Activated T-cell treated with anti-CD3 and anti-CD28 coated beads, Interleukin-2, amount 50 U/mL, for 4 hours (primary cell): ENCODE measurements around the gene KCNQ5. TPM values are rescaled to one million over a fixed set of nuclear protein-coding genes. Genes with fewer than 3 reads are reported as not detected.

ENCODE experiments used
- ATAC-seq, 2 donors: fragments of 200-7000 bp; cut with Tn5 transposase; one replicate each; pipeline ENCODE4 v1.10.0; 2021
- DNase-seq: peaks from one replicate; pipeline ENCODE4 v3.0.0-alpha.2; 2020
- H3K27me3 Mint-ChIP-seq: one replicate; pipeline ENCODE4 v1.8.0; 2021; ENCODE audit warnings: low read depth, mixed read lengths
- H3K36me3 Mint-ChIP-seq: one replicate; pipeline ENCODE4 v1.8.0; 2022; ENCODE audit warnings: mixed read lengths; ENCODE audit not compliant: insufficient read depth
- H3K4me1 Mint-ChIP-seq: one replicate; pipeline ENCODE4 v1.8.0; 2021; ENCODE audit warnings: low read depth, mixed read lengths
- H3K4me3 Mint-ChIP-seq: one replicate; pipeline ENCODE4 v1.8.0; 2021; ENCODE audit warnings: mild to moderate bottlenecking, moderate library complexity, mixed read lengths
- H3K9me3 Mint-ChIP-seq: one replicate; pipeline ENCODE4 v1.8.0; 2021; ENCODE audit warnings: mixed read lengths
- total RNA-seq, 3 donors: library from RNA; stranded (reverse); gene quantifications; one replicate each; pipeline ENCODE4 v1.2.1, GENCODE V29; 2021

Gene KCNQ5
- total RNA-seq, 3 donors from 2014 or later, result 9.7 to 13.1 (median 11.0) TPM

GRCh38 chr6:72624557-72625160 is 2.8 kb downstream of the KCNQ5 start:
- Mint-ChIP-seq H3K4me3 (no peak overlapping the region), H3K4me1 (peaks cover 51% of the 10 kb centered on the region), H3K27me3 (no peaks in the 10 kb centered on the region), H3K36me3 (peaks cover 2% of the 10 kb centered on the region), H3K9me3 (no peaks in the 10 kb centered on the region)
- no peak for ATAC-seq
- DNase-seq, result no peak

GRCh38 chr6:72626126-72626525 is 4.3 kb downstream of the KCNQ5 start:
- DNase-seq, result no peak

GRCh38 chr6:72627539-72627938 is 5.7 kb downstream of the KCNQ5 start:
- Mint-ChIP-seq H3K4me1 (peaks cover 36% of the 10 kb centered on the region), H3K4me3 (no peak overlapping the region), H3K27me3 (no peaks in the 10 kb centered on the region), H3K36me3 (peaks cover 5% of the 10 kb centered on the region), H3K9me3 (peaks cover 2% of the 10 kb centered on the region)
- DNase-seq, result no peak
- ATAC-seq, result no peak

More at GRCh38 chr6:72626126-72626525, 4.3 kb downstream of the KCNQ5 start:
- Mint-ChIP-seq H3K4me1 (peaks cover 37% of the 10 kb centered on the region), H3K4me3 (peak overlapping the region; percentile 30), H3K27me3 (no peaks in the 10 kb centered on the region), H3K36me3 (peaks cover 2% of the 10 kb centered on the region), H3K9me3 (no peaks in the 10 kb centered on the region)
- ATAC-seq, result peak; percentile 14 to 25

- peaks cover 5% of the 10 kb centered on the region for H3K4me1 Mint-ChIP-seq
- peaks cover 3% of the 10 kb centered on the region for H3K9me3 Mint-ChIP-seq
- H3K27me3 Mint-ChIP-seq, result no peaks in the 10 kb centered on the region
Observed at GRCh38 chr6:72631480-72631879, 9.6 kb downstream of the KCNQ5 start.

GRCh38 chr6:72635636-72636035 is 13.8 kb downstream of the KCNQ5 start:
- Mint-ChIP-seq H3K27me3 (no peaks in the 10 kb centered on the region), H3K9me3 (peaks cover 3% of the 10 kb centered on the region), H3K36me3 (peaks cover 6% of the 10 kb centered on the region), H3K4me3 (no peak overlapping the region), H3K4me1 (no peaks in the 10 kb centered on the region)
- ATAC-seq, result no peak
- no peak for DNase-seq

More at GRCh38 chr6:72631480-72631879, 9.6 kb downstream of the KCNQ5 start:
- DNase-seq, result no peak
- Mint-ChIP-seq H3K4me3 (no peak overlapping the region), H3K36me3 (peaks cover 8% of the 10 kb centered on the region)
- no peak for ATAC-seq

- ATAC-seq (no peak), DNase-seq (no peak)
- no peaks in the 10 kb centered on the region for H3K27me3 Mint-ChIP-seq
- peaks cover 6% of the 10 kb centered on the region for H3K36me3 Mint-ChIP-seq
- no peaks in the 10 kb centered on the region for H3K4me1 Mint-ChIP-seq
- H3K9me3 Mint-ChIP-seq, result peaks cover 3% of the 10 kb centered on the region
- no peak overlapping the region for H3K4me3 Mint-ChIP-seq
Observed at GRCh38 chr6:72636215-72636614, 14.4 kb downstream of the KCNQ5 start.

- H3K36me3 Mint-ChIP-seq, result peaks cover 3% of the 10 kb centered on the region
- no peak overlapping the region for H3K4me3 Mint-ChIP-seq
- DNase-seq (no peak), ATAC-seq (no peak)
- H3K4me1 Mint-ChIP-seq, result no peaks in the 10 kb centered on the region
- H3K9me3 Mint-ChIP-seq, result peaks cover 3% of the 10 kb centered on the region
- H3K27me3 Mint-ChIP-seq, result no peaks in the 10 kb centered on the region
Observed at GRCh38 chr6:72636786-72637185, 14.9 kb downstream of the KCNQ5 start.

- DNase-seq, result no peak
- H3K9me3 Mint-ChIP-seq, result no peaks in the 10 kb centered on the region
- no peak overlapping the region for H3K4me3 Mint-ChIP-seq
- ATAC-seq, result no peak
- H3K4me1 Mint-ChIP-seq, result peaks cover 3% of the 10 kb centered on the region
- no peaks in the 10 kb centered on the region for H3K36me3 Mint-ChIP-seq
- no peaks in the 10 kb centered on the region for H3K27me3 Mint-ChIP-seq
Observed at GRCh38 chr6:72639920-72640614, 18.2 kb downstream of the KCNQ5 start.

- DNase-seq (no peak), ATAC-seq (no peak)
- no peaks in the 10 kb centered on the region for H3K9me3 Mint-ChIP-seq
- no peak overlapping the region for H3K4me3 Mint-ChIP-seq
- H3K27me3 Mint-ChIP-seq, result no peaks in the 10 kb centered on the region
- H3K36me3 Mint-ChIP-seq, result no peaks in the 10 kb centered on the region
- peaks cover 3% of the 10 kb centered on the region for H3K4me1 Mint-ChIP-seq
Observed at GRCh38 chr6:72640615-72640930, 18.7 kb downstream of the KCNQ5 start.

- no peaks in the 10 kb centered on the region for H3K9me3 Mint-ChIP-seq
- ATAC-seq (no peak), DNase-seq (no peak)
Observed at GRCh38 chr6:72642435-72642834, 20.6 kb downstream of the KCNQ5 start.

GRCh38 chr6:72643214-72643613 is 21.4 kb downstream of the KCNQ5 start:
- Mint-ChIP-seq H3K27me3 (no peaks in the 10 kb centered on the region), H3K9me3 (no peaks in the 10 kb centered on the region), H3K4me3 (no peak overlapping the region), H3K4me1 (peaks cover 3% of the 10 kb centered on the region), H3K36me3 (no peaks in the 10 kb centered on the region)
- DNase-seq (no peak), ATAC-seq (no peak)

More at GRCh38 chr6:72642435-72642834, 20.6 kb downstream of the KCNQ5 start:
- Mint-ChIP-seq H3K36me3 (no peaks in the 10 kb centered on the region), H3K4me1 (peaks cover 3% of the 10 kb centered on the region), H3K4me3 (no peak overlapping the region), H3K27me3 (no peaks in the 10 kb centered on the region)

GRCh38 chr6:72646604-72647485 is 25.0 kb downstream of the KCNQ5 start:
- Mint-ChIP-seq H3K4me3 (no peak overlapping the region), H3K27me3 (no peaks in the 10 kb centered on the region), H3K9me3 (no peaks in the 10 kb centered on the region), H3K4me1 (peaks cover 20% of the 10 kb centered on the region), H3K36me3 (no peaks in the 10 kb centered on the region)
- DNase-seq (no peak), ATAC-seq (no peak)

- Mint-ChIP-seq H3K4me3 (no peak overlapping the region), H3K27me3 (no peaks in the 10 kb centered on the region), H3K4me1 (peaks cover 20% of the 10 kb centered on the region), H3K36me3 (no peaks in the 10 kb centered on the region), H3K9me3 (no peaks in the 10 kb centered on the region)
- no peak for DNase-seq
- no peak for ATAC-seq
Observed at GRCh38 chr6:72647489-72647888, 25.6 kb downstream of the KCNQ5 start.

- peak; percentile 70 to 72 for ATAC-seq
- peaks cover 20% of the 10 kb centered on the region for H3K4me1 Mint-ChIP-seq
- H3K9me3 Mint-ChIP-seq, result no peaks in the 10 kb centered on the region
- no peaks in the 10 kb centered on the region for H3K36me3 Mint-ChIP-seq
- H3K4me3 Mint-ChIP-seq, result no peak overlapping the region
- no peaks in the 10 kb centered on the region for H3K27me3 Mint-ChIP-seq
- no peak for DNase-seq
Observed at GRCh38 chr6:72649032-72649984, 27.4 kb downstream of the KCNQ5 start.
